Esophagus muscularis mucosa (tissue), 4 donors: Measurements from ENCODE around the gene PRSS3. TPM values are rescaled to one million over a fixed set of nuclear protein-coding genes. Genes with fewer than 3 reads are reported as not detected.
"Not testable (repeated sequence)": the region's sequence is repeated elsewhere in the genome, so short reads cannot be mapped to it uniquely, and the experiment has no call there.

ENCODE experiments used
- DNase-seq: peaks from one replicate; pipeline ENCODE4 v3.0.0-alpha.2; 2017; ENCODE audit errors: extremely low spot score
- H3K27ac ChIP-seq, 4 donors: fragments of 200-600 bp; sonication (generic); replicated peaks in 1 of 4; 1 replicate in 3 of 4; 2 replicates in 1 of 4; pipeline ENCODE4 v1.5.1; 2016 to 2019; ENCODE audit warnings: mild to moderate bottlenecking in 1 of 4
- H3K27me3 ChIP-seq, 4 donors: fragments of 200-600 bp; sonication (generic); one replicate each; pipeline versions ENCODE4 v1.5.1 to v1.6.0; 2016 to 2019
- H3K36me3 ChIP-seq, 4 donors: fragments of 200-600 bp; sonication (generic); one replicate each; pipeline ENCODE4 v1.5.1; 2016 to 2019
- H3K4me1 ChIP-seq, 4 donors: fragments of 200-600 bp; sonication (generic); one replicate each; pipeline ENCODE4 v1.5.1; 2016 to 2019
- H3K4me3 ChIP-seq, 4 donors: fragments of 200-600 bp; sonication (generic); 1 replicate in 2 of 4; 2 replicates in 2 of 4; pipeline ENCODE4 v1.5.1; 2016 to 2019; ENCODE audit warnings: mild to moderate bottlenecking in 4 of 4, moderate library complexity in 1 of 4
- H3K9me3 ChIP-seq, 4 donors: fragments of 200-600 bp; sonication (generic); 1 replicate in 3 of 4; 2 replicates in 1 of 4; pipeline ENCODE4 v1.5.1; 2016 to 2019
- EP300 ChIP-seq: sonication (generic); formaldehyde crosslinking; IDR thresholded peaks from one replicate; pipeline ENCODE4 v1.6.1; 2017; ENCODE audit warnings: antibody characterized with exemption
- POLR2A ChIP-seq: fragments of 450-650 bp; IDR thresholded peaks from one replicate; pipeline ENCODE4 v1.6.1; 2017; ENCODE audit warnings: antibody characterized with exemption, moderate library complexity, mild to moderate bottlenecking, low read depth
- POLR2AphosphoS5 ChIP-seq, 2 donors: sonication (generic); formaldehyde crosslinking; IDR thresholded peaks; one replicate each; pipeline ENCODE4 v1.6.1; 2017; ENCODE audit warnings: antibody characterized with exemption in 2 of 2
- WGBS: methylation state at CpG from one replicate; pipeline ENCODE4 v1.1.5; 2018; 5-methylcytosine and 5-hydroxymethylcytosine counted together
- intact Hi-C: fragments of 100-400 bp; cut with DNase I; formaldehyde crosslinking; loops from one replicate; pipeline ENCODE4 v1.15.1; 2023
- total RNA-seq, 4 donors: library from RNA; depleted of rRNA; stranded (reverse); fragments of >200 nt; gene quantifications; one replicate each; pipeline versions ENCODE4 v1.1.0 to v1.2.1, GENCODE V29; 2016
- TF ChIP-seq, protein P1 (sequence below), 3 experiments: fragments of 200-600 bp in 2 of 3; fragments of 450-650 bp in 1 of 3; sonication (generic) in 2 of 3; IDR thresholded peaks; one replicate each; pipeline ENCODE4 v1.5.1; 2017 to 2019; ENCODE audit warnings: antibody characterized with exemption in 3 of 3, mild to moderate bottlenecking in 2 of 3, moderate library complexity in 1 of 3

Gene PRSS3
- total RNA-seq, 4 donors from 2014 or later = 0.99 to 1.4 TPM; not detected in 2

DNA sequence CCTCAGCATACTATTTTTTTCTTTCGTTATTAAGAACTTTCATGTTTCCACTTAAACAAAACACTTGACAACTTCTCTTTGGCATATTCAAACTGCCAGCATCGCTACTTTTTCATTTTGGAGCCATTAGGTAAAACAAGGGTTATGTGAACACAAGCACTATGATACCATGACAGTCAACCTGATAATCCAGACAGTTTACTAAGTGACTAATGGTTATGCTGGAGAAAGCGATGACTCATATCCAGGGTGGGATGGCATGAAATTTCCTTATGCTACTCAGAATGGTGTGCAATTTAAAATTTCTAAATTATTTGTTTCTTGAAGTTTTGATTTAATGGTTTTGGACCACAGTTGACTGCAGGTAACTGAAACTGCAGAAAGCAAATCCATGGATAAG lies 29.9 kb upstream of the PRSS3 start:
- no peak overlapping the region for H3K4me3 ChIP-seq
- no peaks in the 10 kb centered on the region for H3K4me1 ChIP-seq
- no peaks in the 10 kb centered on the region for H3K36me3 ChIP-seq
- peaks cover 0 to 11% (median 0%) of the 10 kb centered on the region in 4 donors for H3K27me3 ChIP-seq
- no peaks in the 10 kb centered on the region for H3K9me3 ChIP-seq
- 96% methylated on average over 3 of the region's 3 CpGs for WGBS
- TF ChIP-seq EP300 (no peak), POLR2AphosphoS5 (IDR thresholded peaks at IDR 0.05) (no peak), POLR2A (no peak)
- TF ChIP-seq, protein P1, sequence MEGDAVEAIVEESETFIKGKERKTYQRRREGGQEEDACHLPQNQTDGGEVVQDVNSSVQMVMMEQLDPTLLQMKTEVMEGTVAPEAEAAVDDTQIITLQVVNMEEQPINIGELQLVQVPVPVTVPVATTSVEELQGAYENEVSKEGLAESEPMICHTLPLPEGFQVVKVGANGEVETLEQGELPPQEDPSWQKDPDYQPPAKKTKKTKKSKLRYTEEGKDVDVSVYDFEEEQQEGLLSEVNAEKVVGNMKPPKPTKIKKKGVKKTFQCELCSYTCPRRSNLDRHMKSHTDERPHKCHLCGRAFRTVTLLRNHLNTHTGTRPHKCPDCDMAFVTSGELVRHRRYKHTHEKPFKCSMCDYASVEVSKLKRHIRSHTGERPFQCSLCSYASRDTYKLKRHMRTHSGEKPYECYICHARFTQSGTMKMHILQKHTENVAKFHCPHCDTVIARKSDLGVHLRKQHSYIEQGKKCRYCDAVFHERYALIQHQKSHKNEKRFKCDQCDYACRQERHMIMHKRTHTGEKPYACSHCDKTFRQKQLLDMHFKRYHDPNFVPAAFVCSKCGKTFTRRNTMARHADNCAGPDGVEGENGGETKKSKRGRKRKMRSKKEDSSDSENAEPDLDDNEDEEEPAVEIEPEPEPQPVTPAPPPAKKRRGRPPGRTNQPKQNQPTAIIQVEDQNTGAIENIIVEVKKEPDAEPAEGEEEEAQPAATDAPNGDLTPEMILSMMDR (IDR thresholded peaks at IDR 0.05) = no peak
- intact Hi-C loops = no loop called here
- no peak overlapping the region for H3K27ac ChIP-seq
- DNase-seq = no peak

DNA sequence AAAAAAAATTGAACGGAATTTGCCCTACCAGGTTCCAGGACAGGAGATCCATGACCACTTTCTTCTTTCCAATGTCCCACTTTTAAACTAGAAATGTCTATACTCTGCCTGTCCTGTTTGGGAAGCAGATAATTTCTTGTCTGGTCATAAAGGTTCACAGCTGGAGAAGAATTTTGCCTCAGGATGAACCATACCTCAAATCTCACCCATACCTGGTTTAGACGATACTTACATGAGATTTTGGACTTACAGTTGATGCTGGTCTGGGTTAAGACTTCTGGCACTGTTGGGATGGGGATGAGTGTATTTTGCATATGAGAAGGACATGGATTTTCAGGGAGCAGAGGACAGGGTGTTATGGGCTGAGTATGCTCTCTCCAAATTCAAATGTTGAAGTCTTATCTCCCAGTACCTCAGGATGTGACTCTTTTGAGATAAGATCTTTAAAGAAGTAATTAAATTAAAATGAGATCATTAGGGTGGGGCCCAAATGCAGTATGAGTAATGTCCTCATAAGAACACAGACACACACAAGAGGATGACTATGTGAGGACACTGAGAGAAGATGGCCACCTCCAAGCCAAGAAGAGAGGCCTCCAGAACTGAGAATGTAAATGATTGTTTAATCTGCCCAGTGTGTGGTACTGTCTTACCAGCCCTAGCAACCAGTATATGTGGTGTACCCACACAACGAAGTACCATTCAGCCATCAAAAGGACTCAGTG lies 25.0 kb upstream of the PRSS3 start:
- DNase-seq, H3K36me3 ChIP-seq, H3K4me3 ChIP-seq, H3K4me1 ChIP-seq, H3K27ac ChIP-seq, H3K27me3 ChIP-seq, H3K9me3 ChIP-seq, intact Hi-C loops: not testable (repeated sequence)
- 91% methylated on average over 3 of the region's 3 CpGs for WGBS

DNA sequence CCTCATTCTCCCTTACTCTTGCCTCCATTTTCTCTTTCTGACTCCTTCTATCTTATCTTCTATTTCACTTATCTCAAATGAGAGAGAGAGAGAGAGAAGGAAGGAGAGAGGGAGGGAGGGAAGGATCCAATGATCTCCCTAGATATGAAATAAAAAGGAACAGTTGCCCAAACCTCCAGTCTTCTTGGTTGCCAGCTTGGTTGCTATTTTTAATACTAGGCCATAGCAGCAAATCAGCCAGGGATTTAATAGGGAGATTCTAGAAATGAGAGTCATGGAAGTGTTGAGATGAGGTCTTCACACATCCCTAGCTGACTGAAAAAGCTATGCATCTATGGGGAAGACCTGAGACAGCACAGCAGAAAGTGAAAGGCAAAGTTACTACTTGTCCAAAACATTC lies 22.2 kb upstream of the PRSS3 start:
- H3K27ac ChIP-seq, H3K9me3 ChIP-seq, DNase-seq, H3K4me1 ChIP-seq, H3K27me3 ChIP-seq, intact Hi-C loops, H3K4me3 ChIP-seq, H3K36me3 ChIP-seq: not testable (repeated sequence)

DNA sequence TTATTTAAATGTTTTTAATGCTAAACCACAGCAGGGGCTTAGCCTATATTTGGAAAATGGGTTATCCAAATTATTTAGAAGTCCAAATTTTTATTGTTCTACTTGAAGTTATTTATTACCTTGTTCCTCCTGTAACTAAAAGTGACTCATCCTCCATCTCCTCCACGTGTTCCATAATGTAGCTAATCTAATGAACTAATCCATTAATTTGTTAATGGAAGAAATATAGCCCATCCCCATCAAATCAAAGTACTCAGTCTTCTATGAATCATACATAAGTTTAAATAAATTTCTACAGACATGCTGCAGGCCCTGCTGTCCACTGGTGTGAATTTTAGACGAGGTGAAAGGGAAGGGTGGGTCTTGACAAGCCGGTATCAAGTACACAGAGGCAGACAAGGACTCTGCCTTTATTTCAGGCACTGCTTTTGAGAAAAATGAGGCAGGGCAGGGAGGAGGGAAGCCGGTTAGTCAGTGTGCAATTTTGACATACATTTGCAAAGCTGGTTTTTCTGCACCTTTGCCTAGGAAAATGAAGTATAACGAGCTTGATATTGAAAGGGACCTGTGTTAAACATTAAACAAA lies 21.2 kb upstream of the PRSS3 start:
- H3K36me3 ChIP-seq, H3K27me3 ChIP-seq, H3K4me3 ChIP-seq, H3K4me1 ChIP-seq, intact Hi-C loops, H3K27ac ChIP-seq, H3K9me3 ChIP-seq, DNase-seq: not testable (repeated sequence)
- 72% methylated on average over 5 of the region's 5 CpGs for WGBS

DNA sequence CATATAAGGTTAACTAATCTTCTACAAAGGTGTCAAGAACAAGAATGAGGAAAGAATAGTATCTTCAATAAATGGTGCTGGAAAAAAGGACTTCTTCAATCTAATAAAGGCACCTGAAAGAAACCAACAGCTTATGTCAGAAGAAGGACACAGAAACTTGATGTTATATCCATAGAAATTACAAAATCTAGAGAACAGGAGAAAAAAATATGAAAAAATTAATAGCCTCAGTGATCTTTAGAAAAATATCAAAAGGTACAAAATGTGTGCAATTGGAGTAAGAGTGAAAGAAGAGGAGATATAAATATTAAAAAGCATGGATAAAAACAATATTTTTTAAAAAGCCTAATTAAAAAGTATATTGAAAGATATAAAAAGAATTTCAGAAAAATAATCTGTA lies 18.8 kb upstream of the PRSS3 start:
- peaks cover 0 to 6% (median 0%) of the 10 kb centered on the region in 4 donors for H3K9me3 ChIP-seq
- no peaks in the 10 kb centered on the region for H3K4me1 ChIP-seq
- TF ChIP-seq POLR2A = no peak
- TF ChIP-seq, protein P1 (IDR thresholded peaks at IDR 0.05) = no peak
- no peak for TF ChIP-seq EP300
- no peak for TF ChIP-seq POLR2AphosphoS5 (IDR thresholded peaks at IDR 0.05)
- intact Hi-C loops = no loop called here
- no peak overlapping the region for H3K27ac ChIP-seq
- no peak overlapping the region for H3K4me3 ChIP-seq
- H3K36me3 ChIP-seq = no peaks in the 10 kb centered on the region
- no peak for DNase-seq
- H3K27me3 ChIP-seq = no peaks in the 10 kb centered on the region

DNA sequence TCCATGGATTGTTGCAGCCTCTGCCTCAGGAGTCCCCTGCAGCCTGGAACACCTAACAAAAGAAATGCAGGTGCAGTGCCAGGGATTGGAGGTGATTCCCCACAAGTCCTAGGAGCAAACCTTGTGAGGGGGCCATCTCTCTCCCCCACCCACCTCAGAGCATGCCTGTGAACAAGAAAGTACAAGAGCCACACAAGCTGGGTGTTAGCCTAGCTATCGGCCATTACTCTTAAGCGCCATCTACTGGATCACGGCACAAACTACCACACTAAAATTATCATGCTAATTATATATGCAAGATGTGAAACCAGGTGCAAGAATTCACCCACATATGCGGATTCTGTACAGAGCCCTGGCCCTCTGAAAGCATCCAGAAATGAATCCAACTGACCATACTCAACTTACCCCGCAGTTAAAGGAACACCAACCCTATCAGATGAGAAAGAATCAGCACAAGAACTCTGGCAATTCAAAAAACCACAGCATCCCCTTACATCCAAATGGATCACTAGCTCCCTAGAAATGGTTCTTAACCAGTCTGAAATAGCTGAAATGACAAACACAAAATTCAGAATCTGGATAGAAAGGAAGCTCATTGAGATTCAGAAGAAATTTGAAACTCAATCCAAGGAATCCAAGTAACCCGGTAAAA lies 16.5 kb upstream of the PRSS3 start:
- Histone ChIP-seq H3K4me1 (no peaks in the 10 kb centered on the region), H3K4me3 (no peak overlapping the region), H3K36me3 (no peaks in the 10 kb centered on the region), H3K27me3 (no peaks in the 10 kb centered on the region), H3K27ac (no peak overlapping the region), H3K9me3 (peaks cover 0 to 6% (median 0%) of the 10 kb centered on the region in 4 donors)
- 15% methylated on average over 6 of the region's 6 CpGs for WGBS
- TF ChIP-seq, protein P1 (IDR thresholded peaks at IDR 0.05) = peak; percentile 51 to 81 (median 60)
- TF ChIP-seq EP300 (no peak), POLR2A (no peak), POLR2AphosphoS5 (IDR thresholded peaks at IDR 0.05) (no peak)
- intact Hi-C loops = no loop called here
- DNase-seq = no peak
